Progenitor cell of endocrine pancreas (in vitro differentiated cells): Measurements from ENCODE around the gene KREMEN1. TPM values are rescaled to one million over a fixed set of nuclear protein-coding genes. Genes with fewer than 3 reads are reported as not detected.

Source experiments
- DNase-seq: peaks from one replicate; pipeline ENCODE4 v3.0.0; 2021; ENCODE audit warnings: low spot score; ENCODE audit not compliant: unreplicated experiment
- H3K27ac Mint-ChIP-seq: 2 replicates; pipeline ENCODE4 v1.8.0; 2021; ENCODE audit warnings: mild to moderate bottlenecking, moderate library complexity, mixed read lengths
- H3K27me3 Mint-ChIP-seq: 2 replicates; pipeline ENCODE4 v1.8.0; 2021; ENCODE audit warnings: mixed read lengths
- H3K36me3 Mint-ChIP-seq: 2 replicates; pipeline ENCODE4 v1.8.0; 2022; ENCODE audit warnings: mixed read lengths; ENCODE audit not compliant: insufficient read depth
- H3K4me1 Mint-ChIP-seq: 2 replicates; pipeline ENCODE4 v1.8.0; 2021; ENCODE audit warnings: low read depth, mixed read lengths
- H3K4me3 Mint-ChIP-seq: 2 replicates; pipeline ENCODE4 v1.8.0; 2021; ENCODE audit warnings: low read depth, mild to moderate bottlenecking, moderate library complexity, mixed read lengths
- H3K9me3 Mint-ChIP-seq: 2 replicates; pipeline ENCODE4 v1.8.0; 2021; ENCODE audit warnings: low read depth, mixed read lengths
- CTCF ChIP-seq: fragments of 200-600 bp; sonication (generic); IDR thresholded peaks from one replicate; pipeline ENCODE4 v1.5.0; 2021; ENCODE audit warnings: antibody characterized with exemption, mild to moderate bottlenecking; ENCODE audit not compliant: unreplicated experiment
- total RNA-seq: library from RNA; stranded (reverse); gene quantifications from 2 replicates; pipeline ENCODE4 v1.2.1, GENCODE V29; 2021

KREMEN1 gene
- total RNA-seq, 1 donor from 2014 or later = 10.5 TPM

- peaks cover 16% of the 10 kb centered on the region for H3K4me1 Mint-ChIP-seq
- H3K27ac Mint-ChIP-seq = no peak overlapping the region
- H3K4me3 Mint-ChIP-seq = no peak overlapping the region
- no peaks in the 10 kb centered on the region for H3K36me3 Mint-ChIP-seq
- H3K27me3 Mint-ChIP-seq = no peaks in the 10 kb centered on the region
- no peak for DNase-seq
- no peaks in the 10 kb centered on the region for H3K9me3 Mint-ChIP-seq
- TF ChIP-seq CTCF = no peak
These were observed 14.2 kb downstream of the KREMEN1 start for GRCh38 chr22:29087012-29087411.

DNA sequence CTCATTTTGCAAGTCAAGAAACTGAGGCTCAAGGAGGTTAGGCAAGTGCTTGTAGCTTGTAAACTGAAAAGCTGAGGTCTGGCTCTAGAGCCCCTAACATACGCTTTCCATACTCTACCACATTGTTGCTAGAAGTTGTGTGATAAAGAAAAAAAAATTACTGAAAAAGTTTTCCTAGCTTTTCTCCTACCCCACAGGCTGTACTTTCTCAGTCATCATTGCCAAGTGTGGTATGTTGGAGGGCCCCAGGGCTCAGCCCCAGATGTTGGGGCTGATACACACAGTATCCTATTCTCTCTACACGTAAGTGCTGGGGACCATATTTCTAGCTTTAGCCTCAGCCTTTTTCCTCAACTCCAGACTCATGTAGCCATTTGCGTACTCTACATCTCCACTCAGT is 16.0 kb downstream of the KREMEN1 start:
- no peak for DNase-seq
- H3K27me3 Mint-ChIP-seq = no peaks in the 10 kb centered on the region
- peaks cover 17% of the 10 kb centered on the region for H3K4me1 Mint-ChIP-seq
- H3K9me3 Mint-ChIP-seq = no peaks in the 10 kb centered on the region
- H3K36me3 Mint-ChIP-seq = no peaks in the 10 kb centered on the region
- no peak overlapping the region for H3K4me3 Mint-ChIP-seq
- no peak for TF ChIP-seq CTCF
- no peak overlapping the region for H3K27ac Mint-ChIP-seq

- Mint-ChIP-seq H3K4me1 (peaks cover 17% of the 10 kb centered on the region), H3K27me3 (no peaks in the 10 kb centered on the region), H3K9me3 (no peaks in the 10 kb centered on the region), H3K36me3 (peaks cover 2% of the 10 kb centered on the region), H3K4me3 (no peak overlapping the region), H3K27ac (no peak overlapping the region)
- DNase-seq = no peak
- TF ChIP-seq CTCF = no peak
These were observed 16.7 kb downstream of the KREMEN1 start for GRCh38 chr22:29089507-29089906.

DNA sequence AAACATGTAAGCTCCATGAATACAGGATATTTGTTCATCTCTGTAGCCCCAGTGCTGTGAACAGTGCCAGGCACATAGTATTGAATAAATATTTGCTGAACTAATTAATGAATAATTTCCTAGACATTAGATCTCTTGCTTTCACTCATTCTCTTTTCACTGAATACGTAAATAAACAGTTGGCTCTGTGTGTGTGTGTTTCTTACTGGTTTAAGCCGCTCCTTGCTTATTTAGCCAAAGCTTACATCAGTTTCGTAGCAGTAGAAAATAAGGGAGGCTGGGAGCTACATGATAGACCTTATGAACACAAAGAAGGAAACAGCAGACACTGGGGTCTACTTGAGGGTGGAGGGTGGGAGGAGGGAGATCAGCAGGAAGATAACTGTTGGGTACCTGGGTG is 17.2 kb downstream of the KREMEN1 start:
- H3K9me3 Mint-ChIP-seq = no peaks in the 10 kb centered on the region
- no peak for DNase-seq
- peaks cover 4% of the 10 kb centered on the region for H3K36me3 Mint-ChIP-seq
- H3K27me3 Mint-ChIP-seq = no peaks in the 10 kb centered on the region
- TF ChIP-seq CTCF = no peak
- H3K4me3 Mint-ChIP-seq = no peak overlapping the region
- H3K4me1 Mint-ChIP-seq = peaks cover 18% of the 10 kb centered on the region
- no peak overlapping the region for H3K27ac Mint-ChIP-seq

DNA sequence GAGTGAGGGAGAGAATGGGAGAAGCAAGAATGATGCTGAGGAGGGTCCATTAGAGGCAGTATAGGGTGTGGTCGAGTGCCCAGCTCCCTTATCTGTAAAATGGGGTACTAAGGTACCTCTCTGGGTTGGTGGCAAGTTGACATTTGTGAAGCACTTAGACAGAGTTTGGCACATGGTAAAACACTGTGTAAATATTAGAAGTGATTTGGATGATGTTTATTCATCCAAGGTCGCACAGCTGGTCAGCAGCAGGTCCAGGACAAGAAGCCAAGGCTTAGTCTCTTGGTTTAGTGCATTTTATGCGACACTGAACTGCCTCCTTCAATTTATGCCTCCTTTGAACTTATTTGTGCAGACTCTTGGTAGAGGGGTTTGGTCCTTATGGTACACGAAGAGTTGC is 19.4 kb downstream of the KREMEN1 start:
- DNase-seq = no peak
- Mint-ChIP-seq H3K27ac (no peak overlapping the region), H3K9me3 (no peaks in the 10 kb centered on the region), H3K4me3 (no peak overlapping the region), H3K4me1 (peaks cover 38% of the 10 kb centered on the region), H3K27me3 (no peaks in the 10 kb centered on the region), H3K36me3 (peaks cover 5% of the 10 kb centered on the region)
- TF ChIP-seq CTCF = no peak

DNA sequence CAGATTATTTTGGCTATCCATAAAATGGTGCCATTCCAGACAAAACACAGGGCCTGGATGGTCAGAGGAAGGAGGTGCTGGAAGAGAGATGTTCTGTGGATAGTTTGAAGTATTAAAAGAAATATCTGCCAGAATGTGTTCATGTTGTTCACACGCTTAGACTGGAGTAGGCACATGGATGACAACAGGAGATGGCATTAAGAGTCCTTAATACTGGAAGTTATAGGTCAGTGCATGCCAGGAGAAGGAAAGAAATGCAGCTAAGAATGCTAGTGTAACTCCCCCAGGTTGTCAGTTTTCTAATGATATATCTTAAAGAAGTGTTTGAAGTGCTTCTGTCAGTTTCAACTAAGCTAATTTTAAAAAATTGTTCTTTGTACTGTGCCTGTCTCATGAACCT is 20.2 kb downstream of the KREMEN1 start:
- no peak overlapping the region for H3K27ac Mint-ChIP-seq
- DNase-seq = no peak
- H3K9me3 Mint-ChIP-seq = no peaks in the 10 kb centered on the region
- no peak overlapping the region for H3K4me3 Mint-ChIP-seq
- no peak for TF ChIP-seq CTCF
- peaks cover 5% of the 10 kb centered on the region for H3K36me3 Mint-ChIP-seq
- H3K27me3 Mint-ChIP-seq = no peaks in the 10 kb centered on the region
- peaks cover 44% of the 10 kb centered on the region for H3K4me1 Mint-ChIP-seq
